GM12872 (cell line): ENCODE measurements around the gene HPSE2.

Experiments
- TF ChIP-seq, protein P1 (sequence below): IDR thresholded peaks from 3 replicates; pipeline ENCODE4 v1.5.1; 2011; ENCODE audit warnings: low read depth, mild to moderate bottlenecking, low read length, moderate library complexity; ENCODE audit not compliant: insufficient read depth

The HPSE2 gene

DNA sequence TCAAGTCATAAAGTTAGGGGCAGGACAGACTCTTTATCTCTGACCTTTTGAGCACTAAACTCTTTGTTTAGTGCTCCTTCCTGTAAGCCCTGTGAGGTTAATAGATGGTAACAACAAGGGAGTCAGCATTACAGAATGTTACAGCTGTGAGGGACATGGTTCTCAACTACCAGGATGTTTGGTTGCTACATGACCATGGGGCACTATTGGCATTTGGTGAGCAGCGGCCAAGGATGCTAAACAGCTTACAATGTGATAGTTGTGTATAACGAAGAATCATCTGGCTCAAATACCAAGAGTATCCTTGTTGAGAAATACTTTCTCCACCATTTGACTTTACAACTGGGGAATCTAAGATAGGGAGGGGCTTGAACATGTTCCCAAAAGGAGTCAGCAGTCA lies 753.6 kb downstream of the HPSE2 start:
- TF ChIP-seq, protein P1, sequence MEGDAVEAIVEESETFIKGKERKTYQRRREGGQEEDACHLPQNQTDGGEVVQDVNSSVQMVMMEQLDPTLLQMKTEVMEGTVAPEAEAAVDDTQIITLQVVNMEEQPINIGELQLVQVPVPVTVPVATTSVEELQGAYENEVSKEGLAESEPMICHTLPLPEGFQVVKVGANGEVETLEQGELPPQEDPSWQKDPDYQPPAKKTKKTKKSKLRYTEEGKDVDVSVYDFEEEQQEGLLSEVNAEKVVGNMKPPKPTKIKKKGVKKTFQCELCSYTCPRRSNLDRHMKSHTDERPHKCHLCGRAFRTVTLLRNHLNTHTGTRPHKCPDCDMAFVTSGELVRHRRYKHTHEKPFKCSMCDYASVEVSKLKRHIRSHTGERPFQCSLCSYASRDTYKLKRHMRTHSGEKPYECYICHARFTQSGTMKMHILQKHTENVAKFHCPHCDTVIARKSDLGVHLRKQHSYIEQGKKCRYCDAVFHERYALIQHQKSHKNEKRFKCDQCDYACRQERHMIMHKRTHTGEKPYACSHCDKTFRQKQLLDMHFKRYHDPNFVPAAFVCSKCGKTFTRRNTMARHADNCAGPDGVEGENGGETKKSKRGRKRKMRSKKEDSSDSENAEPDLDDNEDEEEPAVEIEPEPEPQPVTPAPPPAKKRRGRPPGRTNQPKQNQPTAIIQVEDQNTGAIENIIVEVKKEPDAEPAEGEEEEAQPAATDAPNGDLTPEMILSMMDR: no peak

DNA sequence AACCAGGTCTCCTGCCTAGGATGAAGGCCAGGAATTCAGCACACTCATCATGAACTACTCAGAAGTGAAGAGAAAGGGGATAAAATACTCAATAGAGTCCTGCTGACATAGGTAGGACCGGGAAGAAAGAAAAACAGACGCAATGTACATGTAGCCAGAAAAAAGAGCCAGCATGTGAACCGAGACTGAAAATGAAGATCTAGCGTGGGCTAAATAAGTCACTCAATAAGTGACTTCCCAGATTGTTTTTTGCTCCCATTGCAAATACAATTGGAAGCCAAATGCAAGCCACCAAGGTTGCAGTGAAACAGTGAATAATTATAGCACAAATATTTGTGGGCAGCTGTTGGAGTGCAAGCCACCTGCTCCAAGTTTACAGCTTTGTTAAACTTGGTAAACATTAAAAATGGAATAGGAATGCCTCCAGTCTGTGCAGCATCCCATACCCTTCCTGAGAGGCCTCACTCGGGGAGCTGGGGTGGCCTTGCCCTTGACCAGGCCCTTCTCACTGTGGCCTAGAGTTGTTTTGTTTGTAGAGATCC lies 754.2 kb downstream of the HPSE2 start:
- TF ChIP-seq, protein P1: no peak

DNA sequence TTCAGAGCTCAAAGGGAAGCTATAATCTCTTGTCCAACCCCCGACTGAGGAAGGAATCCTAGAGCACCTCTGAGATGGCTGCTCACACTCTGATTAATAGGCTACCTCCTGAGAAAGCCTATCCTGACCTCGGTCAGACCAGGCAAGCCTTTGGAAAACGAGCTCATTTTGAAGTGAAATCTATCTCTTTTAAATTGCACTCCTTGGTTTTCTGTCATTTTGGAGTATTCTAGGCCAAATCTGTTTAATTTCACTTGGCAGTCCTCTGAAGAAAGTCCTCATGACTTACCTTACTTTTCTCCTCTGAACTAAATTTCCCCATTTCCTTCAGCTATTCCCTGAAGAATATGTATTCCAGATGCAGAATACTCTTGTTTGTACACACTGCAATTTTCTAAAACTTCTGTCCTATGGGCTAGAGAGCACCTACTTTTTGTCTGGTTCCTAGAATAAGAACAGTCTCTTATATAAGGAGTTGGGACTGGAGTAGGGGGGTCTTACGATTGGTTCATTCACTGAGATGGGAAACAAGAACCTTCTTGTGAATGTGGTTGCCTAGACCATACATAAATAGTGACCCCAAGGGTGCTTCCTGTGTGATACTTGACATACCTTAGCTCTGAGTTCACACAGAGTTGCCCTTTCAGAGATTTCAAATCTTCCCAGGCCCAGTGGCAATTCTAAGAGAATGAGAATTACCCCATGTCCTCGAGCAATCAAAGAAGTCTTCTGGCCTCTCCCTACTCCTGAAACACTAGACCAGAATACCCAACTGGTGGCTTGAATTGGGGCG lies 757.0 kb downstream of the HPSE2 start:
- TF ChIP-seq, protein P1: no peak

DNA sequence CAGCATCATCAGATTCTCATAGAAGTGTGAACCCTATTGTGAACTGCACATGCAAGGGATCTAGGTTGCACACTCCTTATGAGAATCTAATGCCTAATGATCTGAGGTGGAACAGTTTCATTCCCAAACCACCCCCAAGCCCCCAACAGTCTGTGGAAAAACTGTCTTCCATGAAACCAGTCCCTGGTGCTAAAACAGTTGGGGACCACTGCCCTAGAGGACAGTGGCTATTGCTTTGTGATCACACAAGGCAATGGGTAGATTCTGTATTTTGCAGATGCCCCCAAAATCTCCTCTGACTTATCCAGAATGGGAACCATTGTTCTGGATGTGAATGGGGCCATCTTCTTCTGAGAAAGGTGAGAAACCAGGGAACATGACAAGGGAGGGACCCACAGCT lies 757.8 kb downstream of the HPSE2 start:
- TF ChIP-seq, protein P1: no peak

- TF ChIP-seq, protein P1: no peak
Observed at GRCh38 chr10:98474628-98475027, 761.0 kb downstream of the HPSE2 start.

DNA sequence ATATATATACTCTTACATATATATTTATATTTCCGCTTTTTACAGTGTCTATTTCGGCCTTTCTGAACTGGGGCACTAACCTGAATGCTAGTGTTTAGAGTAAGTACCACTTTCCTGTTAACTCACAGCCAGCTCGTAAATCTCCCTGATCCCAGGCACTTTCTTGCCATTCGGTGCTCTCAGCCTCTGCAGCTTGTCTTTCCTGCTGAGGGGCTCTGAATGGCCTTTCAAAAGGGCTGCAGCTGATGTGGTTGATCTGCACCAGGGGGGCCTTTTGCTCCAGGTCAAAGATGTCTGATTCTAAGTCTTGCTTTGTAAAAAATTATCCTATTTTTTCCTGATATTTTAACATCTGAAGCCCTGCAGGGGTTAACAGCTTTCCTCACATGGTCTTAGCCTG lies 763.5 kb downstream of the HPSE2 start:
- TF ChIP-seq, protein P1: no peak

- TF ChIP-seq, protein P1: no peak
Observed at GRCh38 chr10:98470850-98471249, 764.8 kb downstream of the HPSE2 start.
